ENCODE results near the gene ETV4.

DNA sequence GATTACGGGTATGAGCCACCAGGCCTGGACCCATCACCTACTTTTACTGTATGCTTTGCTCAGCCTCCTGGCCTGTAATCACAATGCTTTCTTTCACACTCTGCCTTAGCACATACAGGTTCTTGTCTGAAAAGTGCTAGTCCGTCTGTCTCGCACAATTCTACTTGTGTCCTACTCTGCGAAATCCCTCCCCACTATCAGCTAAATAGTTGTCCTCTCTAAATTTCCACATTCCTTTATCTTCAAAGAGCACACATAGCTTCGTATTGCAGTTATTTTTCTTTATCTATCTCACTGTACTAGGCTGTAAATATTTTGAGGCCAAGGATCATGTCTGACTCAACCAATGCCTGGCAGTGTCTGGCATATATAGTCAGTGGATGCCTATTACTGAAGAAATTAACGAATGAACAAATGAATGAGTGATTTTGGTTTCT lies 38.5 kb upstream of the ETV4 start:
- TF ChIP-seq, protein P1, sequence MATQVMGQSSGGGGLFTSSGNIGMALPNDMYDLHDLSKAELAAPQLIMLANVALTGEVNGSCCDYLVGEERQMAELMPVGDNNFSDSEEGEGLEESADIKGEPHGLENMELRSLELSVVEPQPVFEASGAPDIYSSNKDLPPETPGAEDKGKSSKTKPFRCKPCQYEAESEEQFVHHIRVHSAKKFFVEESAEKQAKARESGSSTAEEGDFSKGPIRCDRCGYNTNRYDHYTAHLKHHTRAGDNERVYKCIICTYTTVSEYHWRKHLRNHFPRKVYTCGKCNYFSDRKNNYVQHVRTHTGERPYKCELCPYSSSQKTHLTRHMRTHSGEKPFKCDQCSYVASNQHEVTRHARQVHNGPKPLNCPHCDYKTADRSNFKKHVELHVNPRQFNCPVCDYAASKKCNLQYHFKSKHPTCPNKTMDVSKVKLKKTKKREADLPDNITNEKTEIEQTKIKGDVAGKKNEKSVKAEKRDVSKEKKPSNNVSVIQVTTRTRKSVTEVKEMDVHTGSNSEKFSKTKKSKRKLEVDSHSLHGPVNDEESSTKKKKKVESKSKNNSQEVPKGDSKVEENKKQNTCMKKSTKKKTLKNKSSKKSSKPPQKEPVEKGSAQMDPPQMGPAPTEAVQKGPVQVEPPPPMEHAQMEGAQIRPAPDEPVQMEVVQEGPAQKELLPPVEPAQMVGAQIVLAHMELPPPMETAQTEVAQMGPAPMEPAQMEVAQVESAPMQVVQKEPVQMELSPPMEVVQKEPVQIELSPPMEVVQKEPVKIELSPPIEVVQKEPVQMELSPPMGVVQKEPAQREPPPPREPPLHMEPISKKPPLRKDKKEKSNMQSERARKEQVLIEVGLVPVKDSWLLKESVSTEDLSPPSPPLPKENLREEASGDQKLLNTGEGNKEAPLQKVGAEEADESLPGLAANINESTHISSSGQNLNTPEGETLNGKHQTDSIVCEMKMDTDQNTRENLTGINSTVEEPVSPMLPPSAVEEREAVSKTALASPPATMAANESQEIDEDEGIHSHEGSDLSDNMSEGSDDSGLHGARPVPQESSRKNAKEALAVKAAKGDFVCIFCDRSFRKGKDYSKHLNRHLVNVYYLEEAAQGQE (IDR thresholded peaks at IDR 0.05; ENCODE audit: low read depth), result no peak
- TF ChIP-seq TCF12 (IDR thresholded peaks at IDR 0.05; ENCODE audit: low read depth), result no peak
- no peak for TF ChIP-seq EP300 (IDR thresholded peaks at IDR 0.05; ENCODE audit: borderline replicate concordance)
- no peak for TF ChIP-seq NFIC (IDR thresholded peaks at IDR 0.05)
- no peak for TF ChIP-seq YY1 (IDR thresholded peaks at IDR 0.05; ENCODE audit: low read depth)
- TF ChIP-seq CEBPB (IDR thresholded peaks at IDR 0.05), result no peak
- no peak for TF ChIP-seq RAD21 (IDR thresholded peaks at IDR 0.05; ENCODE audit: low read depth)
- no peak for TF ChIP-seq TEAD4 (IDR thresholded peaks at IDR 0.05)
- TF ChIP-seq, protein P2, sequence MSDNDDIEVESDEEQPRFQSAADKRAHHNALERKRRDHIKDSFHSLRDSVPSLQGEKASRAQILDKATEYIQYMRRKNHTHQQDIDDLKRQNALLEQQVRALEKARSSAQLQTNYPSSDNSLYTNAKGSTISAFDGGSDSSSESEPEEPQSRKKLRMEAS (IDR thresholded peaks at IDR 0.05), result no peak
